GM21528 (cell line): ENCODE results near the gene ZNF248.
"Not testable (repeated sequence)": the region's sequence is repeated elsewhere in the genome, so short reads cannot be mapped to it uniquely, and the experiment has no call there.

ENCODE experiments used
- ATAC-seq: cut with Tn5 transposase; IDR thresholded peaks from one replicate; pipeline ENCODE4 v1.9.1; 2021; ENCODE audit warnings: mild to moderate bottlenecking, moderate library complexity; ENCODE audit not compliant: unreplicated experiment, low FRiP score

Gene ZNF248

DNA sequence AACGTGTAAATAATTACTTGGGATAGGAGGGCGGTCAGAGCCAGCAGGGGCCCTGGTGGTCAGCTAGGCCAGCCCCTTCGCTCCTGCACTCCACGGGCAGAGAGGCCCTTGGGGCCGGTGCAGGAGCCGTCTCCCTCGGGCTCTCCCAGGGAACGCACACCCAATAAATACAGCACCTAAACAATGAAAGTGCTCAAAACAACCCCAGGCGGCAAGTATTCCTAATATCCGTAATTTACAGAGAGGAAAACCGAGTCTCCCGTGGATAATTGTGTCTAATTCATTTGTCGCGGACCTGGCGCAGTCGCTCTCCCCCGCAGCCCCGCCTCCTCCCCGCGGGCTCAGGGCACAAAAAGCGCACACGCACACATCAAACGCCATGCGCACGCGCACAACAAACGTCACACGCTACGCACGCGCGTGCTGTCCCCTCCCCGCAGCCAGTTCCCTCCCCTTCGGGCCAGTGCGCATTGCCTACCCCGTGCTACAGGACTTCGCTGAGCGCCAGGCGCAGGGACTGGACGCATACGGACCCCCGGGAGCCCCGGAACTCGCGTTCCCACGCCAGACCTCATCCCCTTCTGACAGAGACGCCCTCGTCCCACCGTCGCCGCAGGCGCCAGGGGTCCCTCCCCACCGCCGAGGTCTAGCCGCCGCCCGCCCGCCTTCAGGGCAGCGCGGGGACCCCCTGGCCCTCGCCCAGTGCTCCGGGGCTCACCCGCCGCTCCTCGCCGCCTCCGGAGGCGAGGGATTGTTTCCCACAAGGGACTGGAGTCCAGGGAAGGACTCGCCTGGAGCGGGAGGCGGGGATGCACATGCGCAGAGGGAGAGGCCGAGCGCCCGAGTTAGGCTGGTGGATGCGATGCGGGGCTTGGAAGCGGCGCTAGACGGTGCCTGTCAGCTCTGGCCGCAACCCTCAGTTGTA is at the start of gene ZNF248:
ZNF248 (minus strand) TSS at position 324 of the 925 bp plus-strand sequence. CDS start 1,300 bp downstream, outside the sequence.
- peak; percentile 96 for ATAC-seq

- no peak for ATAC-seq
Observed at GRCh38 chr10:37906382-37906781, 49.0 kb upstream of the ZNF248 start.

DNA sequence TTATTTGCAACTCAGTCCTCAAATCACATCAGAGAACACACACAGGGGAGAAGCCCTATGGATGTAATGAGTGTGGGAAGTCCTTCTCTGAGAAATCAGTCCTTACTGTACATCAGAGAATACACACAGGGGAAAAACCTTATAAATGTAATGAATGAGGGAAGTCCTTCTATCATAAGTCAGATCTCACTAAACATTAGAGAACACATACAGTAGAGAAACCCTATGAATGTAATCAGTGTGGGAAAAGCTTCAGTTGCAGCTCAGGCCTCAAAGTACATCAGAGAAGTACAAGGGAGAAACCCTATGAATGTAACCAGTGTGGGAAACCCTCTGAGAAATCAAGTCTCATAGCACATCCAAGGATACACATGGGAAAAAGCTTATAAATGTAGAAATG is 39.0 kb upstream of the ZNF248 start:
- no peak for ATAC-seq

GRCh38 chr10:37895674-37896073 is 38.3 kb upstream of the ZNF248 start:
- ATAC-seq = no peak

GRCh38 chr10:37885850-37886249 is 28.4 kb upstream of the ZNF248 start:
- ATAC-seq = no peak

DNA sequence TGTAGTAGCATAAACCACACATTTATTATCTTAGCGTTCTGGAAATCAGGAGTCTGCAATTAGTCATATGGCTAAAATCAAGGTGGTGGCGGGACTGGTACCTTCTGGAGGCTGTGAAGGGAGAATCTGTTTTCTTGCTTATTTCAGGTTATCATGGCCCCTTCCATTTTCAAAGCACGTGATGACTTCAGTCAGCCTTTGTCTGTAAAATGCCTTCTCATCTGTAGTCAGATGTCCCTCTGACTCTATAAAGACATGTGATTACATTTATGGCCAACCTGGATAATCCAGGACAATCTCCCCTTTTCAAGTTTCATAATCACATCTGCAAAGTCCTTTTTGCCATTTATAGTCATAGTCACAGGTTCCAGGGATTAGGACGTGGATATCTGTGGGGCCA is 15.5 kb upstream of the ZNF248 start:
- no peak for ATAC-seq

DNA sequence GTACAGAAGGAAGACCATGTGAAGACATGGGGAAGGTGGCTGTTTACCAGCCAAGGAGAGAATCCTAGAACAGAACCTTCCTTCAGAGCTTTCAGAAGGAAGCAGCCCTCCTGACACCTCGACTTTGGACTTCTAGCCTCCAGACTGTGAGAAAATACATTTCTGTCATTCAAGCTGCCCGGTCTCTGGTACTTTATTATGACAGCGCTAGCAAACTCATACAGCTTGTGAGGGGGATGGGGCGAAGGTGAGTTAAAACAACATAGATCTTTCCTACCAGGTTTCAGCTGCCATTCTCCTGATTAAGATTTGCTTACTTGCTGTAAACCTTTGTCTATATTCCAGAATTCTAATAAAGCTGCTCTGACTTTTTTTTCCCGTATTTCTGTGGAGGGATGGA is 14.9 kb upstream of the ZNF248 start:
- ATAC-seq = no peak

GRCh38 chr10:37871568-37872251 is 14.3 kb upstream of the ZNF248 start:
- ATAC-seq = no peak

- ATAC-seq = no peak
Observed at GRCh38 chr10:37871143-37871542, 13.7 kb upstream of the ZNF248 start.

DNA sequence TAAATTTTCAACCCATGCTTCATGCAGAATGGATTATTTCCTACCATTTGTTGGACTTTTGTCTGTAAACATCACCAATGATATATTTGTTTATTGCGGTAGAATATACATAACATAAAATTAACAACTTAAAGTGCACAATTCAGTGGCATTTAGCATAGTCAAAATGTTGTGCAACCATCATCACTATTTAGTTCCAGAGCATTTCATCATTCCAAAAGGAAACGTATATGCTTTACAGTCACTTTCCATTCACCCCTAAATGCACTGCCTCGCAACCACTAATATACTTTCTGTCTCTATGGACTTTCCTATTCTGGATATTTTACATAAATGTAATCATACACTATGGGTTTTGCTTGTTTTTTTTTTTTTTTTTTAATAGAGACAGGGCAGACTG is 11.4 kb upstream of the ZNF248 start:
- no peak for ATAC-seq

- ATAC-seq = peak; percentile 52
Observed at GRCh38 chr10:37865957-37866803, 8.8 kb upstream of the ZNF248 start.

DNA sequence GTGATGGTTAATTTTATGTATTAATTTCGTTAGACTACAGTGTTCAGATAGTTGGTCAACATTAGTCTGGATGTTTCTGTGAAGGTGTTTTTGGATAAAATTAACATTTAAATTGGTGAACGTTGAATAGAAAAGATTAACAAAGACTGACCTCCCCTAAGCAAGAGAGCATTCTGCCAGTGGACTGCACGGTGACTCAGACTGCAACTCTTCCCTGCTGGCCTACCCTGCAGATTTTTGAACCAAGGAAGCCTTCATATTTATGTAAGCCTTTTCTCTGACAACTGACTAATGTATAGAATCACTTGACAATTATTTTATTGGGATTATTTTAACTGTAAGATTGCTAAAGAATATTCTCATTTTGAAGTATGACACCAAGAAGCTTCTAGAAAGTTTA is 7.9 kb upstream of the ZNF248 start:
- no peak for ATAC-seq

GRCh38 chr10:37860494-37861190 is 3.2 kb upstream of the ZNF248 start:
- ATAC-seq = no peak

DNA sequence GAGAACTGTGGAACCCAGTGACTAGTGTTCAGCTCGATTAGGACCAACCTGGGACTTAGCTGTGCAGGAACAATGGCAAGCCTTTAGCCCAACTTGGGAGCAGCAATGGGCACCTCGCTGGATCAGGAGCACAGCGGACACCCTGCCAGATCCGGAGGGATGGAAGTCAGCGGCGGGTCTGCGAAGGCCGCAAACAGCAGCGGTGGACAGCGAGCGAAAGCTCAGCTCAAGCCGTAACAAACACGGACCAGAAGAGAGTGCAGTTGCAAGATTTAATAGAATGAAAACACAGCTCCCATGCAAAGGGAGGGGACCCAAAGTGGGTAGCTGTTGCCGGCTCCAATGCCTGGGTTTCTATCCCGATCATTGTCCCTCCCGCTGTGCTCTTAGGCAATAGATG is 1.9 kb upstream of the ZNF248 start:
- not testable (repeated sequence) for ATAC-seq

- ATAC-seq = peak; percentile 27
Observed at GRCh38 chr10:37856881-37857286, 526 bp downstream of the ZNF248 start.

DNA sequence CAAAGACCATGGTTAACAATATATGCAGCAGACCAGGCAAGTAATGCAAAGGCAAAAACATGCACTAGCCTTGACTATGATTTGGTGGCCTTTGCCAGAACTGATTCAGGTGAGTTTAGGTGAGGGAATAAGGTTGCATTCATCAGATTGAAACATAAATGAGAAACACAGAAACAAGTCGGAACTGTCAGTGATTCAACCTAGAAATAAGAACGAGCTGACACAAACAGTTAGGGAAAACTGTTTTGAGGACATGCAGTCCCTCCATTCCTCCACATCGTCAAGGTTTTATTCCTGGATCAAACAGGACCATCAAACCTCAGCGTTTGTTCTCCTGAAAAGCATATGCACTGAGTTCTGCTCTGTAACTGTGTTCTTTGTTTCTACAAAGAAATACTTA is 1.8 kb downstream of the ZNF248 start:
- no peak for ATAC-seq

DNA sequence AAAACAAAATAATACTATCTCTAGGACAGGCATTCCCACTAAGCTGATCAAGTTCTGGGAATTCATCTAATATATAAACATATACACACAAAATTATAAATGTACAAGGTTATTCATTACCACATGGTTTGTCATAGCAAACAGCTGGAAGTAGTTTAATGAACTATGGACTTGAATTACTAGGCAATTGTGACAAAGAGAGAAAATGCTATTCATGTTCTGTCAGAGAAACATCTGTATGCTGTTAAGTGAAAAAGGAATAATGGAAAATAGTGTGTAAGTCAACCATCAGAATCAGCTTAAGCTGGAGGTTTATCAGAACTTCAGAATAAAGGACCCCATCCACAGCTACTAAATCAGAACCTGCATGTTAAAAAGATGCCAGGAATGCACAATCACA is 2.8 kb downstream of the ZNF248 start:
- ATAC-seq = no peak

DNA sequence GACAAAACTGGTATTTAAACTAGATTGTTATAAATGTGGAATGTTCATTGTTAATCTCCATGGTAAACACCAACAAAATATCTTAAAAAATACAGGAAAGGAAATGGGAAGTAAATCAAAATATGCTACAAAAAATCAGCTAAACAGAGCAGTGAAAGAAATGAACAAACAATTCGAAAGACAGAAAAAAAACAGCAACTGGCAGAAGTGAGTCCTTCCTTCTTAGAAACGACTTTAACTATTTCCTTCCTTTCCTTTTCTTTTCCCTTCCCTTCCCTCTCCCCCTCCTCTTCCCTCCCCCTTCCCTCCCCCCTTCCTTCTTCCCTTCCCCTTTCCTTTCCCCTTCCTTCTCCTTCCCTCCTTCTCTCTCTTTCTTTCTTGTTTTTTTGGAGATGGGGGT is 12.8 kb downstream of the ZNF248 start:
- no peak for ATAC-seq

GRCh38 chr10:37839243-37839642 is 18.2 kb downstream of the ZNF248 start:
- ATAC-seq = no peak
